Prostate gland (tissue), 2 donors: Measurements from ENCODE around the gene PPFIBP2. TPM values are rescaled to one million over a fixed set of nuclear protein-coding genes. Genes with fewer than 3 reads are reported as not detected.
A peak's percentile ranks its signal among the peaks of the same experiment; 100 is the strongest.

Experiments
- DNase-seq: peaks from one replicate; pipeline ENCODE4 v3.0.0-alpha.2; 2019; ENCODE audit warnings: low spot score
- H3K27ac ChIP-seq, 2 donors: fragments of 200-600 bp; sonication (generic); 2 replicates each; pipeline ENCODE4 v1.5.1; 2017 to 2019
- H3K27me3 ChIP-seq: fragments of 200-600 bp; sonication (generic); replicated peaks from 2 replicates; pipeline ENCODE4 v1.5.1; 2019; ENCODE audit not compliant: insufficient read depth
- H3K36me3 ChIP-seq, 2 donors: fragments of 200-600 bp; sonication (generic); 1 replicate in 1 of 2; 2 replicates in 1 of 2; pipeline versions ENCODE4 v1.5.1 to v1.8.1; 2017 to 2019
- H3K4me1 ChIP-seq: fragments of 200-600 bp; sonication (generic); replicated peaks from 2 replicates; pipeline ENCODE4 v1.5.1; 2019
- H3K4me3 ChIP-seq, 2 donors: fragments of 200-600 bp; sonication (generic); 2 replicates each; pipeline ENCODE4 v1.5.1; 2017 to 2019
- H3K9me3 ChIP-seq: fragments of 200-600 bp; sonication (generic); 2 replicates; pipeline ENCODE4 v1.5.1; 2017
- POLR2A ChIP-seq: fragments of 450-650 bp; IDR thresholded peaks from one replicate; pipeline ENCODE4 v1.6.1; 2016; ENCODE audit warnings: antibody characterized with exemption, mild to moderate bottlenecking
- POLR2AphosphoS5 ChIP-seq: sonication (generic); formaldehyde crosslinking; IDR thresholded peaks from one replicate; pipeline ENCODE4 v1.6.1; 2017; ENCODE audit warnings: antibody characterized with exemption
- WGBS: methylation state at CpG from one replicate; pipeline ENCODE4 v1.1.5; 2018; 5-methylcytosine and 5-hydroxymethylcytosine counted together
- intact Hi-C: fragments of 100-400 bp; cut with DNase I; formaldehyde crosslinking; loops from one replicate; pipeline ENCODE4 v1.14.2; 2022
- total RNA-seq, 2 donors: library from RNA; depleted of rRNA; stranded (reverse); fragments of >200 nt; gene quantifications; one replicate each; pipeline ENCODE4 v1.1.0, GENCODE V29; 2016
- TF ChIP-seq, protein P1 (sequence below), 4 experiments: fragments of 200-600 bp in 2 of 4; fragments of 450-650 bp in 2 of 4; sonication (generic) in 2 of 4; IDR thresholded peaks; 1 replicate in 3 of 4; 2 replicates in 1 of 4; pipeline ENCODE4 v1.5.1; 2016 to 2019; ENCODE audit warnings: antibody characterized with exemption in 4 of 4, mild to moderate bottlenecking in 2 of 4, moderate library complexity in 2 of 4

Gene PPFIBP2
- total RNA-seq, 2 donors from 2014 or later = 76.3 to 88.3 TPM

DNA sequence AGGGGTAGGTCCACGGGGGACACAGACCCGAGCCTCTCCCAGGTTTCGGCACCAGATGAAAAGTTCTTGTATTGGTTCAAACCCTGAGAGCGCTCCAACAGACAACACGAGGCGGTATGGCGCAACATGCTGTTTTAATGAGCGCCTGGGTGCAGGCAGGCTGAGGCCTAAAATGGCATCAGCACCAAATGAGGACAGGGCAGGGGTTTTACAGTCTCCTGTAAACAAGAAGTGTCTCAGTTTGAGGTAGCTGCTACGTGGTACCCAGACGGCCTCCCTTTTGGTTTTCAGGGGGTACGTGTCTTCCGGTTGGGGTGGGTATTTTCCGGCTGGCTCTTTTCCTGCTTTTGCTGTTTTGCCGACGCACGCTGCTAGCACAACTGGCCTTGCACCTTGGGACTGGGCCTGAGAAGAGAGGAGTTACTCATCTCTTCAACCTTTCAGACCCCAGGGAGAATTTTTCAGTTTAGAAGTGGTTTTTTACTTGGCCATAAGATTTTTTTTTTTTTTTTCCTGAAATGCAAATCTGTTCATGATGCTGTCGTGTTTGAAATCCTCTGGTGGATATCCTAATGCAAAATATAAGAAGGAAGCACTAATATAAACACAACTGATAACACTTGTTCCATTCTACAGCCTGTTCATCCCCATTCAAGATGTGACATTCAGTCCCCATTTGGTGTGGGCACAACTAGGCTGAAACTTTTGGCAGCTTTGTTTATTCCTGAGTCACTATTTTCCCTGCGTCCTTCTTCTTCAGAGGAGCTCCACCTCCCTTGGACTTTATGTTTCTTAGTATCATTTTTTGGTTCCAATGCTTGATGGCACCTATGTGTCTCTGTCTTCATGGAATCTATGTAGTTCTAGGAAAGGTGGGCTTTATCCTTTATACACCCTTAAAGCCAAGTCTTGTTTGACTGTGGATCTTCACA, 6.5 kb downstream of the PPFIBP2 start:
- no peak for DNase-seq
- no peaks in the 10 kb centered on the region for H3K9me3 ChIP-seq
- no peaks in the 10 kb centered on the region for H3K4me1 ChIP-seq
- intact Hi-C loops = no loop called here
- TF ChIP-seq POLR2A = no peak
- TF ChIP-seq, protein P1, sequence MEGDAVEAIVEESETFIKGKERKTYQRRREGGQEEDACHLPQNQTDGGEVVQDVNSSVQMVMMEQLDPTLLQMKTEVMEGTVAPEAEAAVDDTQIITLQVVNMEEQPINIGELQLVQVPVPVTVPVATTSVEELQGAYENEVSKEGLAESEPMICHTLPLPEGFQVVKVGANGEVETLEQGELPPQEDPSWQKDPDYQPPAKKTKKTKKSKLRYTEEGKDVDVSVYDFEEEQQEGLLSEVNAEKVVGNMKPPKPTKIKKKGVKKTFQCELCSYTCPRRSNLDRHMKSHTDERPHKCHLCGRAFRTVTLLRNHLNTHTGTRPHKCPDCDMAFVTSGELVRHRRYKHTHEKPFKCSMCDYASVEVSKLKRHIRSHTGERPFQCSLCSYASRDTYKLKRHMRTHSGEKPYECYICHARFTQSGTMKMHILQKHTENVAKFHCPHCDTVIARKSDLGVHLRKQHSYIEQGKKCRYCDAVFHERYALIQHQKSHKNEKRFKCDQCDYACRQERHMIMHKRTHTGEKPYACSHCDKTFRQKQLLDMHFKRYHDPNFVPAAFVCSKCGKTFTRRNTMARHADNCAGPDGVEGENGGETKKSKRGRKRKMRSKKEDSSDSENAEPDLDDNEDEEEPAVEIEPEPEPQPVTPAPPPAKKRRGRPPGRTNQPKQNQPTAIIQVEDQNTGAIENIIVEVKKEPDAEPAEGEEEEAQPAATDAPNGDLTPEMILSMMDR (IDR thresholded peaks at IDR 0.05) = no peak
- no peak for TF ChIP-seq POLR2AphosphoS5
- no peaks in the 10 kb centered on the region for H3K27me3 ChIP-seq
- no peak overlapping the region for H3K27ac ChIP-seq
- WGBS = 81% methylated on average over 18 of the region's 18 CpGs
- H3K36me3 ChIP-seq = no peaks in the 10 kb centered on the region
- no peak overlapping the region for H3K4me3 ChIP-seq

DNA sequence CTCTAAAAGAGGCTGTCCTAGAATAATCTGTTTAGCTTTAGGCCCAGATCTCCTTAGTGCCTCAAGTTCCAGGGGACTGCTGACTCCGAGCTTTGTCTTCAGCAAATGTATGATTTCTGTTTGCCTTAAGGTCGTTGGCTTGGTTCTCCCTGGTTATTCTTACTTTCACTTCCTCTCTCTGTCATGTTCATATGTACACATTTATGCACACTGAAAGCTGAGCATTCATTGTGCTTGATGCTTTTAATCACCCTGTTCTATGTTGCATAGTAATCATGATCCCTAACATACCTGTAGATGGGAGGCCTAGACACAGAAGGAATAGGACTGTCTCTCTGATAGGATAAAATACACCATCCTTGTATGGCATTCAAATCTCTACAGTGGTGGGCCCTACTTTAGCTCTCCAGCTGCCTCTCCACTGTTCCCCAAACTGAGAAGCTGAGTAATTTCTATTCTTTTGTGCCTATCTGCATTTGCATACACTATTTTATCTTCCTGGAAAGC, 7.2 kb downstream of the PPFIBP2 start:
- H3K9me3 ChIP-seq = no peaks in the 10 kb centered on the region
- TF ChIP-seq, protein P1 (IDR thresholded peaks at IDR 0.05) = no peak
- TF ChIP-seq POLR2AphosphoS5 = peak; percentile 5
- H3K4me1 ChIP-seq = no peaks in the 10 kb centered on the region
- intact Hi-C loops = no loop called here
- H3K4me3 ChIP-seq = no peak overlapping the region
- H3K36me3 ChIP-seq = no peaks in the 10 kb centered on the region
- H3K27me3 ChIP-seq = no peaks in the 10 kb centered on the region
- no peak for DNase-seq
- 0% methylated on average over 2 of the region's 2 CpGs for whole genome bisulfite sequencing
- no peak overlapping the region for H3K27ac ChIP-seq

DNA sequence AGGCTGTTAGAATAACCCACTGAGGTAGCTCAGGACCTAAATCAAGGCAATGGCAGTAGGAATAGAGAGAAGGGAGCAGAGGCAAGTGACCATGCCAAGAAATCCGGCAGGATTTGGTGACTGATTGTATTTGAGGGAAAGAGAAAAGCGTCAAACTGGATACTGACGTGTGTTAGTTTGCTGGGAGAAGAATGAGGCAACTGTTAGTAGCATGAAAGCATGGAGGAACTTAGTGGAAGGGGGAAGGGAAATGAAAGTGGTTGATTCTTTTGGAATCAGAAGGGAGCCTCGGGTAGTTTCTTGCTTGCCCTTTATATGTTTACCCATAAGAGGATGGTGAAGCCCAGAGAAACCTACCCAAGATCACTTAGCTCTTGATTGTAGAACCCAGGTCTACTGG, 8.3 kb downstream of the PPFIBP2 start:
- Histone ChIP-seq H3K4me1 (no peaks in the 10 kb centered on the region), H3K27ac (no peak overlapping the region)
- WGBS = 68% methylated on average over 4 of the region's 4 CpGs

DNA sequence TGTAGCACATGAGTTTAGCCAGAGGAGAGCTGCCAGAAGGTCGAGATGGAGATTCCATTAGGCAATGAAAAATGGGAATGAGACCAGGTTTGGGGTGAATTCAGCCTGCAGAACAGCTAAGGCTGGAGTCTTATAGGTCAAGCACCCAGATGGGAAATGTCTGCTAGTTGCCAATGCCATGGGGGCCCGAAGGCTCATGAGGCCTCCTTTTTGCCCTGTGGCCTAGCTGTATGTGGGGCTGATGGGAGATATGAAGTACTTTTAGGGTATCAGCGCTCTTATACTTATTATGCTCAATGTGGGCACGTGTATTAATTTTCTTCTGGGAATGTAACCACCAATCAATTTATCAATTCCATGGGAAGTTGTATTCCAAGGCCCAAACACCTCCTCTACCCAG, 8.7 kb downstream of the PPFIBP2 start:
- H3K27me3 ChIP-seq = no peaks in the 10 kb centered on the region
- no peak overlapping the region for H3K27ac ChIP-seq
- no peak for DNase-seq
- no peak for TF ChIP-seq POLR2A
- TF ChIP-seq, protein P1 (IDR thresholded peaks at IDR 0.05) = no peak
- no peak for TF ChIP-seq POLR2AphosphoS5
- H3K4me3 ChIP-seq = no peak overlapping the region
- 92% methylated on average over 4 of the region's 4 CpGs for WGBS
- H3K9me3 ChIP-seq = no peaks in the 10 kb centered on the region
- no peaks in the 10 kb centered on the region for H3K36me3 ChIP-seq
- H3K4me1 ChIP-seq = no peaks in the 10 kb centered on the region
- intact Hi-C loops = no loop called here

More for the DNA sequence above, 8.3 kb downstream of the PPFIBP2 start:
- no peaks in the 10 kb centered on the region for H3K9me3 ChIP-seq
- DNase-seq = no peak
- TF ChIP-seq POLR2A (no peak), POLR2AphosphoS5 (no peak)
- TF ChIP-seq, protein P1 (IDR thresholded peaks at IDR 0.05) = no peak
- no peaks in the 10 kb centered on the region for H3K36me3 ChIP-seq
- H3K27me3 ChIP-seq = no peaks in the 10 kb centered on the region
- no peak overlapping the region for H3K4me3 ChIP-seq
- intact Hi-C loops = no loop called here
